ENCODE results near the gene BCAM. TPM values are rescaled to one million over a fixed set of nuclear protein-coding genes. Genes with fewer than 3 reads are reported as not detected.

Gene BCAM
- total and polyA plus RNA-seq, 2 donors (not counting 3 experiments of a cell fraction or from before 2014, with no cell fraction given), result 23.9 to 28.5 TPM

DNA sequence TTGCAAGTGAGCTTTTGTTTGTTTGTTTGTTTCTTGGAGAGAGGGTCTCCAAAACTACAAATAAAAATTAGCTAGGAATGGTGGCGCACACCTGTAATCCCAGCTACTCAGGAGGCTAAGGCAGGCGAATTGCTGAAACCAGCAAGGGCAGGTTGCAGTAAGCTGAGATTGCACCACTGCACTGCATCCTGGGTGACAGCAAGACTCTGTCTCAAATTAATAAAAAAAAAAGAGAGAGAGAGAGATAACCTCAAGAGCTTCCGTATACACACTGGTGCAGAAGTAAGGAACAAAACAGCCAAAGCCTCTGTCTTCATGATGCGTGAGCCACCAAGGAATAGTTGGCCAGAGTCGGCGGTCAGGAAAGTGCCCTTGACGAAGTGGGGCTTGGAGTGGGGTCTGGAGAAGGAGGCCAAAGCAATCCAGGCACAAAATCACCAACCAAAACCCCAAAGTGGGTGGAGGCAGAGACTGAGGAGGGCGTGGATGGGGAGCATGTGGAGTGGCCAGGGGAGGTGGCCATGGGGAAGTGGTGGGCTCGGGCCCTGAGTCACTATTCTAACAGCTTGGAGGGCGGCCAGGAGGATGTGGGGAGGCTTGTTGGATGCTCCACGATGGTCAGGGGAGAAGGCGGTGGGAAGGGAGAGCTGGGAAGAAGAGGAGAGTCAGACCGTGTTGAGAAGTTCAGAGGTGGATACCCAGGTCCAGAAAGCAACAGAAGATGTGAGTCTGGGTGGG, 61.0 kb downstream of the BCAM start:
- intact Hi-C loops (cut with micrococcal nuclease) (loop anchor here (1.0 to 2.0 kb wide), 2 partner anchors 21 to 22 kb away; partner anchors contain the start of gene TOMM40), dilution Hi-C loops (cut with MboI; ENCODE audit: extremely low pct_ligation_motif_present, low sequenced_read_pairs) (no loop called here)
- Histone ChIP-seq H3K27ac (ENCODE audit: insufficient read depth, low read depth, low read length) (peak overlapping the region; percentile 36), H3K27me3 (ENCODE audit: control insufficient read depth in 2 of 2, insufficient read depth in 2 of 2, low read length in 2 of 2) (no peaks in the 10 kb centered on the region), H3K36me3 (ENCODE audit: control insufficient read depth in 2 of 2, extremely low read depth in 1 of 2, insufficient read depth in 2 of 2, low read length in 2 of 2) (peaks cover 13 to 41% of the 10 kb centered on the region in 2 experiments), H3K9me1 (replicated peaks; ENCODE audit: control insufficient read depth, extremely low read depth, insufficient read depth, low read length) (no peaks in the 10 kb centered on the region), H3K9ac (replicated peaks; ENCODE audit: extremely low read depth, insufficient read depth, low read length) (no peak overlapping the region), H2AFZ (ENCODE audit: low read depth, low read length) (no peak overlapping the region), H3K9me3 (replicated peaks; ENCODE audit: control insufficient read depth, insufficient read depth, low read length) (no peaks in the 10 kb centered on the region), H3K4me3 (replicated peaks in 1 of 3; ENCODE audit: insufficient read depth in 1 of 3, low read depth in 1 of 3, low read length in 3 of 3) (no peak overlapping the region), H3K79me2 (ENCODE audit: control insufficient read depth, insufficient read depth, low read length) (peaks cover 31% of the 10 kb centered on the region), H3K4me1 (ENCODE audit: control insufficient read depth, extremely low read depth, insufficient read depth, low read length) (peaks cover 26% of the 10 kb centered on the region), H3K4me2 (ENCODE audit: insufficient read depth, low read length) (peak overlapping the region; percentile 32), H4K20me1 (replicated peaks; ENCODE audit: control insufficient read depth, extremely low read depth, insufficient read depth, low read length) (peaks cover 2% of the 10 kb centered on the region)
- ChIA-PET CTCF (interaction anchor here (1.0 to 2.7 kb wide), 9 partner anchors 11 to 299 kb away, joined by 3 to 7 read pairs (median 4); partner anchors contain the start of gene NECTIN2), POLR2A (interaction anchor here (0.7 kb wide), 1 partner anchor 21 kb away, joined by 4 read pairs; no protein-coding TSS in a partner anchor)
- DNase-seq (ENCODE audit: low read depth, low spot score) (peak; percentile 75), FAIRE-seq (no peak)
- no TSS peak for BruUV-seq (replicated peaks)
- TF ChIP-seq POLR2AphosphoS5 (IDR thresholded peaks at IDR 0.05; ENCODE audit: insufficient read depth, low read depth, low read length) (peak; percentile 28), EZH2 (IDR thresholded peaks at IDR 0.05; ENCODE audit: borderline replicate concordance, low read depth, low read length, severe bottlenecking) (no peak)

Small RNA genes lying within 50 kb of the gene (small RNA-seq; reads per million reads assigned to genes)
- gene RF00156 (ENCODE audit: insufficient read depth, insufficient read length, low read depth, low replicate concordance), result not detected

Other genes with a start within 250 kb of the BCAM start
- 0.35 TPM in 1 of 2 replicates, not detected in the other for gene IGSF23, start 195.5 kb upstream of the BCAM start, total RNA-seq
- 0.73 and 0.81 TPM in 2 replicates for gene IGSF23, start 195.5 kb upstream of the BCAM start, polyA plus RNA-seq
- gene PVR, start 165.2 kb upstream of the BCAM start, total RNA-seq, result 133 and 199 TPM in 2 replicates
- 226 and 276 TPM in 2 replicates for gene PVR, start 165.2 kb upstream of the BCAM start, polyA plus RNA-seq
- 9.9 and 13.0 TPM in 2 replicates for gene CEACAM19, start 137.6 kb upstream of the BCAM start, total RNA-seq
- gene CEACAM19, start 137.6 kb upstream of the BCAM start, polyA plus RNA-seq, result 14.5 and 23.2 TPM in 2 replicates
- not detected in 2 replicates for gene CEACAM16, start 110.0 kb upstream of the BCAM start, total RNA-seq
- gene CEACAM16, start 110.0 kb upstream of the BCAM start, polyA plus RNA-seq, result not detected in 2 replicates
- gene BCL3, start 60.4 kb upstream of the BCAM start, total RNA-seq, result 24.0 and 26.9 TPM in 2 replicates
- 11.0 and 15.3 TPM in 2 replicates for gene BCL3, start 60.4 kb upstream of the BCAM start, polyA plus RNA-seq
- gene CBLC, start 31.2 kb upstream of the BCAM start, total RNA-seq, result not detected in 2 replicates
- 0.04 and 0.08 TPM in 2 replicates for gene CBLC, start 31.2 kb upstream of the BCAM start, polyA plus RNA-seq
- gene NECTIN2, start 37.2 kb downstream of the BCAM start, total RNA-seq, result 205 and 211 TPM in 2 replicates
- 238 and 262 TPM in 2 replicates for gene NECTIN2, start 37.2 kb downstream of the BCAM start, polyA plus RNA-seq
- 90.7 and 101 TPM in 2 replicates for gene TOMM40, start 82.2 kb downstream of the BCAM start, total RNA-seq
- gene TOMM40, start 82.2 kb downstream of the BCAM start, polyA plus RNA-seq, result 70.2 and 71.8 TPM in 2 replicates
- gene APOE, start 96.7 kb downstream of the BCAM start, total RNA-seq, result 1.5 and 3.3 TPM in 2 replicates
- gene APOE, start 96.7 kb downstream of the BCAM start, polyA plus RNA-seq, result 6.2 and 6.9 TPM in 2 replicates
- gene APOC1, start 105.5 kb downstream of the BCAM start, total RNA-seq, result 5.0 and 11.4 TPM in 2 replicates
- gene APOC1, start 105.5 kb downstream of the BCAM start, polyA plus RNA-seq, result 15.0 and 18.5 TPM in 2 replicates
- not detected in 2 replicates for gene APOC4, start 133.1 kb downstream of the BCAM start, total RNA-seq
- not detected in 2 replicates for gene APOC4, start 133.1 kb downstream of the BCAM start, polyA plus RNA-seq
- not detected in 2 replicates for gene APOC2, start 136.9 kb downstream of the BCAM start, total RNA-seq
- gene APOC2, start 136.9 kb downstream of the BCAM start, polyA plus RNA-seq, result not detected in 2 replicates
- 108 and 115 TPM in 2 replicates for gene CLPTM1, start 146.3 kb downstream of the BCAM start, total RNA-seq
- 176 and 200 TPM in 2 replicates for gene CLPTM1, start 146.3 kb downstream of the BCAM start, polyA plus RNA-seq
- 10.5 and 13.2 TPM in 2 replicates for gene RELB, start 192.4 kb downstream of the BCAM start, total RNA-seq
- gene RELB, start 192.4 kb downstream of the BCAM start, polyA plus RNA-seq, result 14.4 and 19.8 TPM in 2 replicates
- 70.7 and 77.0 TPM in 2 replicates for gene CLASRP, start 229.9 kb downstream of the BCAM start, total RNA-seq
- gene CLASRP, start 229.9 kb downstream of the BCAM start, polyA plus RNA-seq, result 30.5 and 40.7 TPM in 2 replicates

All from endothelial cell of umbilical vein (primary cell).